ENCODE measurements around the gene DNAJC1.

- TF ChIP-seq CTCF (IDR thresholded peaks at IDR 0.05) (no peak), ZFX (IDR thresholded peaks at IDR 0.05; ENCODE audit: borderline replicate concordance) (no peak)
Measured at GRCh38 chr10:21740989-21741388, 262.5 kb downstream of the DNAJC1 start.

All from 22Rv1 (cell line).